Left lung (tissue), 10 donors: ENCODE results near the gene ANKRD9. TPM values are rescaled to one million over a fixed set of nuclear protein-coding genes. Genes with fewer than 3 reads are reported as not detected.

ENCODE experiments used
- ATAC-seq: fragments of 200-7000 bp; cut with Tn5 transposase; one replicate; pipeline ENCODE4 v1.9.1; 2020; ENCODE audit warnings: moderate library complexity
- DNase-seq, 4 donors: peaks; one replicate each; pipeline ENCODE4 v3.0.0-alpha.2; 2013 to 2020
- H3K27ac ChIP-seq, 2 donors: fragments of 200-600 bp; sonication (generic) in 1 of 2; one replicate each; pipeline versions ENCODE4 v1.5.0 to v1.8.0; 2020 to 2021
- H3K27me3 ChIP-seq, 2 donors: fragments of 200-600 bp; sonication (generic) in 1 of 2; one replicate each; pipeline versions ENCODE4 v1.5.0 to v1.8.0; 2020 to 2021
- H3K36me3 ChIP-seq, 2 donors: fragments of 200-600 bp; sonication (generic) in 1 of 2; one replicate each; pipeline versions ENCODE4 v1.5.0 to v1.8.0; 2020 to 2021
- H3K4me1 ChIP-seq, 2 donors: fragments of 200-600 bp; one replicate each; pipeline ENCODE4 v1.8.0; 2021
- H3K4me3 ChIP-seq, 2 donors: fragments of 200-600 bp; sonication (generic) in 1 of 2; one replicate each; pipeline versions ENCODE4 v1.5.0 to v1.8.0; 2020 to 2021; ENCODE audit warnings: mild to moderate bottlenecking in 1 of 2
- H3K9me3 ChIP-seq, 2 donors: fragments of 200-600 bp; sonication (generic) in 1 of 2; one replicate each; pipeline versions ENCODE4 v1.5.0 to v1.8.0; 2020 to 2021
- intact Hi-C, 2 donors: fragments of 100-400 bp; cut with DNase I; formaldehyde crosslinking; loops; one replicate each; pipeline versions ENCODE4 v1.11.2 to v1.14.2; 2022
- polyA plus RNA-seq, 6 donors: library from polyadenylated mRNA; unstranded; fragments of 120-200 nt; gene quantifications; one replicate each; pipeline ENCODE4 v1.2.1, GENCODE V29; 2013; ENCODE audit not compliant: insufficient read length in 6 of 6
- total RNA-seq, 2 donors: library from RNA; stranded (reverse); fragmentation: NEBNext Ultra II Directional; extraction: Animal tissue kit (Norgen Biotek cat#: 25700); gene quantifications; one replicate each; pipeline ENCODE4 v1.2.1, GENCODE V29; 2021
- TF ChIP-seq, protein P1 (sequence below), 2 donors: fragments of 200-600 bp; sonication (generic) in 1 of 2; IDR thresholded peaks; one replicate each; pipeline versions ENCODE4 v1.5.0 to v1.8.0; 2021; ENCODE audit warnings: antibody characterized with exemption in 2 of 2
- donor health status: DM: no; HTN: yes; CAD: no.
- donor health status: DM: no; HTN: no; CAD: no.

Gene ANKRD9
- total and polyA plus RNA-seq, 8 donors, result 3.4 to 32.3 (median 4.8) TPM

DNA sequence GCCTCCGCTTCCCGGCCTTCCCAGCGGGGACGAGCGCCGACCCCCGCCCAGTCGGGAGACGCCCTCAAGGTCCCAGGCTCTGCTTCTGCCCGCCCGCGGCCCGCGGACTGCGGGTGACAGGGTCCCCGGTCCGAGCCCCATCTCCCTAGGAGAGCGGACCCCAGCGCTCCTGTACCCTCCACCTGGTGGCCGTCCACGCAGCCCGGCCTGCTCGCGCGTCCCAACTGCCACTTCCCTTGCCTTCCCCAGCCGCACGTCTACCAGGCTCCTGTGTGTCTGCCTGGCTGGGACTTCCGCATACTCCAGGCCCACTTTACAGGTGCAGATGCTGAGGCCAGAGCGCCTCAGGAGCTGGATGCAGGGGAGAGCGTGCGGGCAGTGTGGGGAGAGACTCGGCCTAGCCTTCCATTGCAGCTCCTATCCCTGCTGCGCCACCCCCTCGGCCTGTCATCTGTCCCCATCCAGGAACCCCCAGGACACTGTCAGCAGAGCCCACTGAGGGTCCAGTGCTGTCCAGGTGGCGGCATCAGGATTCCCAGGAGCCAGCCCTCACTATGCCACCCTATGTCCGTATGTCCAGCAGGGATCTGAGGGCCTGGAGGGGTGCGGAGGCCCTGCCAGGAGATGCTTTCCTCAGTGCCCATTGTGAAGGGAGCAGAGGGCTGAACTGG is 8.0 kb upstream of the ANKRD9 start:
- DNase-seq (peak in 1 of 4 donors; percentile 82), ATAC-seq (peak; percentile 13)
- TF ChIP-seq, protein P1, sequence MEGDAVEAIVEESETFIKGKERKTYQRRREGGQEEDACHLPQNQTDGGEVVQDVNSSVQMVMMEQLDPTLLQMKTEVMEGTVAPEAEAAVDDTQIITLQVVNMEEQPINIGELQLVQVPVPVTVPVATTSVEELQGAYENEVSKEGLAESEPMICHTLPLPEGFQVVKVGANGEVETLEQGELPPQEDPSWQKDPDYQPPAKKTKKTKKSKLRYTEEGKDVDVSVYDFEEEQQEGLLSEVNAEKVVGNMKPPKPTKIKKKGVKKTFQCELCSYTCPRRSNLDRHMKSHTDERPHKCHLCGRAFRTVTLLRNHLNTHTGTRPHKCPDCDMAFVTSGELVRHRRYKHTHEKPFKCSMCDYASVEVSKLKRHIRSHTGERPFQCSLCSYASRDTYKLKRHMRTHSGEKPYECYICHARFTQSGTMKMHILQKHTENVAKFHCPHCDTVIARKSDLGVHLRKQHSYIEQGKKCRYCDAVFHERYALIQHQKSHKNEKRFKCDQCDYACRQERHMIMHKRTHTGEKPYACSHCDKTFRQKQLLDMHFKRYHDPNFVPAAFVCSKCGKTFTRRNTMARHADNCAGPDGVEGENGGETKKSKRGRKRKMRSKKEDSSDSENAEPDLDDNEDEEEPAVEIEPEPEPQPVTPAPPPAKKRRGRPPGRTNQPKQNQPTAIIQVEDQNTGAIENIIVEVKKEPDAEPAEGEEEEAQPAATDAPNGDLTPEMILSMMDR (IDR thresholded peaks at IDR 0.05), result no peak
- intact Hi-C loops, result loop anchor here in 1 of 2 donors (5.0 kb wide), 1 partner anchor 80 kb away; no protein-coding TSS in a partner anchor
- Histone ChIP-seq H3K27me3 (no peaks in the 10 kb centered on the region), H3K27ac (peak overlapping the region in 1 of 2 donors; percentile 30), H3K36me3 (no peaks in the 10 kb centered on the region), H3K4me3 (peak overlapping the region; percentile 57 to 62), H3K4me1 (peaks cover 0 to 10% of the 10 kb centered on the region in 2 donors), H3K9me3 (no peaks in the 10 kb centered on the region)

DNA sequence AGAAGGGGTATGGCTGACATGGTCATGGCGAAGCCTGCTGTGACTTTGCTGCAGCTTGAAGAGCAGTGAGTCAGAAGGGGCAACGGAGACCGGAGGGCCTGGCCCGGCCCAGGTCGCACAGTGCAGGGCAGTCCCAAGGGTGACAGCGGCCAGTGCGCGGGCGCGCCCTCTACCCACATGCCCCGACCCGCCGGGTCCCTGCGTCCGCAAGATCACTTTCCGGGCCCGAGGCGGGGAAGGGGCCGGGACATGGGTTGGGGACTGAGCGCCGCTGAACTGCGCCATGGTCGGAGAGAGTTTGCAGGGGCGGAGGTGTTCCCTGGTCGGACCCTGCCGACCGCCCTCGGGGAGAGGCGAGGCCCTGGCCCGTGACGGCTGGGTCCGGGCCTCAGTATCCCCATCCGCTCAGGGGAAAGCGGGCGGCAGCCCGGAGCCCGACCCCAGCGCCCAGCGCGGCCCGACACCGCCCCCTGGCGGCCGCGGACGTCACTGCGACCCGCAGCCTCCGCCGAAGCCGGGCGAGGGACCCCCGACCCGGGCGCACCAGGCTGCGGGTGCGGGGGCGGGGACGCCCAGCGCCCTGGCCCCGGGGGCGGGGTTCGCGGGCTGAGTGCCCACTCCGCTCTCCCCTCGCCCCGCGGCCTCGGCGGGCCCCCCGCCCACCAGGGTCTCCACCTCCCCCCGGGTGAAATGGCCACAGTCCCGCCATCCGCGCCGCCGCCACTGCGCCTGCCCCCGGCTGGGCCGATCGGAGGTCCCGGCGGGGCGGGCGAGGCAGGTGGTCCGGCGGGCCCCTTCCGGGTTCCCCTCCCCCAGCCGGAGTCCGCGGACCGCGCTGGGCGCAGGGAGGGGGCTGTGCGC is 7.2 kb upstream of the ANKRD9 start:
- TF ChIP-seq, protein P1 (IDR thresholded peaks at IDR 0.05), result peak; percentile 87 to 94
- Histone ChIP-seq H3K27ac (peak overlapping the region in 1 of 2 donors; percentile 30), H3K36me3 (no peaks in the 10 kb centered on the region)

DNA sequence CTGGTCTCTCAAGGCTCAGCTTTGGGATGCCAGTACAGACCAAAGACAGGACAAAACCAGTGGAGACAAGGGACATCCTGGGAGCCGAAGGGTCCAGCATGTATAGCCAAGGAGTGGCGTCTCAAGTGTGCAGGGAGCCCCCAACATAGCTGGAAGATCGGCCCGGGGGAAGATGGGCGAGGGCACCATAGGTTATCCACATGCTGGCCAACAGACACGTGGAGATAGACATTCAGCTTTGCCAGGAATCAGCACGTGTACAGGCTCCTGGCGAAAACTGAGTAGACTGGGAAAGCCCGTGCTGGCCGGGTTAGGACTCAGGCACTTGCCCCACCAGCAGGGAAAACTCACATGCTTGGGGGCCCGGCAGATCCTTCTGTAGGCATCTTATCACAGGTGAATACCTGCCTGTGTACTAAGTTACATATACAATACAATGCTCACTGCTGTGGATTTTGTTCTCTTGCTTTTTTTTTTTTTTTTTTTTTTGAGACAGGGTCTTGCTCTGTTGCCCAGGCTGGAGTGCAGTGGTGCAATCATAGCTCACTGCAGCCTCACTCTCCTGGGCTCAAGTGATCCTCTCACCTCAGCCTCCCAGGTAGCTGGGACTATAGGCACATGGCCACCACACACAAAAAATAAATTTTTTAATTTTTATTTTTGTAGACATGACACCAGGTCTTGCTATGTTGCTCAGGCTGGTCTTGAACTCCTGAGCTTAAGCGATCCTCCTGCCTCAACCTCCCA is 5.6 kb upstream of the ANKRD9 start:
- DNase-seq, result no peak
- H3K27ac ChIP-seq, result no peak overlapping the region
- no peak for ATAC-seq
- TF ChIP-seq, protein P1 (IDR thresholded peaks at IDR 0.05), result no peak
- peaks cover 0 to 21% of the 10 kb centered on the region in 2 donors for H3K4me1 ChIP-seq
- H3K4me3 ChIP-seq, result no peak overlapping the region
- H3K9me3 ChIP-seq, result no peaks in the 10 kb centered on the region
- H3K36me3 ChIP-seq, result no peaks in the 10 kb centered on the region
- no peaks in the 10 kb centered on the region for H3K27me3 ChIP-seq
- intact Hi-C loops, result loop anchor here in 1 of 2 donors (5.0 kb wide), 1 partner anchor 78 kb away; no protein-coding TSS in a partner anchor

More for the DNA sequence above, 7.2 kb upstream of the ANKRD9 start:
- Histone ChIP-seq H3K9me3 (no peaks in the 10 kb centered on the region), H3K4me1 (peaks cover 0 to 10% of the 10 kb centered on the region in 2 donors), H3K4me3 (peak overlapping the region; percentile 57 to 62), H3K27me3 (no peaks in the 10 kb centered on the region)
- ATAC-seq (peak; percentile 94), DNase-seq (peak in 2 of 4 donors; percentile 64 to 94)
- intact Hi-C loops, result loop anchor here in 1 of 2 donors (5.0 kb wide), 1 partner anchor 79 kb away; no protein-coding TSS in a partner anchor

DNA sequence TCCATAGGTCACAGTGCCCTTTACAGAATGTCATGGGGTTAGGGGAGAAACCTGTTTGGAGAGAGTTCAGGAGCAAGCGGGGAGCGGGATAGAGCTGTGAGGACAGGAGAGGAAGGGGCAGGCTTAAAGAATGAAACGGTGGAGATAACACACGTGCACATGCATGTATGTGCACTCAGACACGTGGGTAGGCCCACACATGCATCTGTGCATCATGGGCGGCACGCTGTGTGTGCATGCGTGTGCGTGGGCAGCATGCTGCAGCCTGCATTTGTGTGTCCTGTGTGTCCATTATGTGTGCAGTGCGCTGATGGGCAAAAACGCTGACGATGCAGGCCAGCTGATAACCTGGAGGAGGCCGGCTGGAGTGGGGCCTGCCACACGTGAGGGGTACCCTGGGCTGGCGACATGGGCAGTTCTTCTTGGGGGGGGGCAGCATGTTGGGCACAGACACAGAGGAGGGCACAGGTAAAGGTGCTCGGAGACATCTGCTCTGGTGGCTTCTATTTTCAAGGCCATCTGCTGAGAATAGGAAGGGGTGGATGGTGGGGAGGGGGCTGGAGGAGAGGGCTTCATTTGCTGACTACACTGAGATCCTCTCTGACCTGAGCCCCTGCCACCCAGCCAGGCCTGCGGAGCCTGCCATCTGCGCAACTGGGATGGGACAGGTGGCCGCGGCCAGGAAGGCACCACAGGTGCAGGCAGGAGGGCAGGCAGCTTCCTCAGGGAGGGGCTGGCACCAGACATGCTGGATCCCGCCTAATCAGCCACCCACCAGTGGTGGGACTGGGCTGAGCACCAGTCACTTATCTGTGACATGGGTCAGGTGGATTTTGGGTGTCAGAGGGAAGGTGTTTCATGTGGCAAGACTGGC is 4.6 kb upstream of the ANKRD9 start:
- intact Hi-C loops, result no loop called here
- no peak for DNase-seq
- ATAC-seq, result no peak
- TF ChIP-seq, protein P1 (IDR thresholded peaks at IDR 0.05), result no peak
- Histone ChIP-seq H3K4me1 (peaks cover 0 to 24% of the 10 kb centered on the region in 2 donors), H3K27ac (no peak overlapping the region), H3K9me3 (no peaks in the 10 kb centered on the region), H3K27me3 (no peaks in the 10 kb centered on the region), H3K4me3 (no peak overlapping the region), H3K36me3 (no peaks in the 10 kb centered on the region)
